C4-2B (cell line): ENCODE measurements around the gene SULT1C3.

Experiments
- CTCF ChIP-seq: fragments of 450-650 bp; conservative IDR thresholded peaks from 2 replicates; pipeline ENCODE4 v1.5.1; 2017; ENCODE audit warnings: mild to moderate bottlenecking
- ZFX ChIP-seq: fragments of 450-650 bp; IDR thresholded peaks from 2 replicates; pipeline ENCODE4 v1.6.1; 2017

GRCh38 chr2:108224022-108224421, 15.7 kb upstream of the SULT1C3 start:
- TF ChIP-seq CTCF (no peak), ZFX (no peak)
